Stimulated activated CD4-positive, alpha-beta T cell treated with anti-CD3 and anti-CD28 coated beads, Interleukin-12 subunit alpha, Interleukin-12 subunit beta, amount 100 ng/mL, for 48 hours (primary cell): ENCODE results near the gene CEP85L.
"Not testable (repeated sequence)": the region's sequence is repeated elsewhere in the genome, so short reads cannot be mapped to it uniquely, and the experiment has no call there.

Experiments
- DNase-seq, 3 donors: peaks; one replicate each; pipeline ENCODE4 v3.0.0-alpha.2; 2020; ENCODE audit warnings: low read depth in 2 of 3, low spot score in 1 of 3

Gene CEP85L

GRCh38 chr6:118434147-118434546 is 217.2 kb downstream of the CEP85L start:
- not testable (repeated sequence) for DNase-seq

GRCh38 chr6:118421312-118421711 is 230.1 kb downstream of the CEP85L start:
- DNase-seq = not testable (repeated sequence)

GRCh38 chr6:118419448-118420394 is 231.7 kb downstream of the CEP85L start:
- DNase-seq = no peak
